Skeletal muscle tissue (tissue), 4 donors: Measurements from ENCODE around the gene IGF2BP1. TPM values are rescaled to one million over a fixed set of nuclear protein-coding genes. Genes with fewer than 3 reads are reported as not detected.
"Not testable (repeated sequence)": the region's sequence is repeated elsewhere in the genome, so short reads cannot be mapped to it uniquely, and the experiment has no call there.

ENCODE experiments used
- H3K27ac ChIP-seq: one replicate; pipeline ENCODE4 v1.7.0; 2013; ENCODE audit warnings: mild to moderate bottlenecking, low read depth, low read length, inconsistent platforms
- H3K27me3 ChIP-seq, 3 donors: one replicate each; pipeline ENCODE4 v1.7.0; 2013; ENCODE audit warnings: low read length in 3 of 3; ENCODE audit not compliant: control insufficient read depth in 3 of 3, insufficient read depth in 3 of 3
- H3K36me3 ChIP-seq, 3 donors: one replicate each; pipeline ENCODE4 v1.7.0; 2013; ENCODE audit warnings: low read length in 3 of 3; ENCODE audit not compliant: control insufficient read depth in 3 of 3, insufficient read depth in 3 of 3
- H3K4me1 ChIP-seq, 3 donors: one replicate each; pipeline ENCODE4 v1.7.0; 2013; ENCODE audit warnings: low read length in 3 of 3, mild to moderate bottlenecking in 3 of 3; ENCODE audit not compliant: control insufficient read depth in 3 of 3, insufficient read depth in 3 of 3
- H3K4me3 ChIP-seq, 3 donors: one replicate each; pipeline ENCODE4 v1.7.0; 2013; ENCODE audit warnings: low read length in 3 of 3
- H3K9ac ChIP-seq, 3 donors: one replicate each; pipeline ENCODE4 v1.7.0; 2013; ENCODE audit warnings: low read length in 3 of 3, mild to moderate bottlenecking in 3 of 3, moderate library complexity in 2 of 3, low read depth in 1 of 3
- H3K9me3 ChIP-seq, 3 donors: one replicate each; pipeline ENCODE4 v1.7.0; 2013; ENCODE audit warnings: low read length in 3 of 3; ENCODE audit not compliant: control insufficient read depth in 3 of 3
- total RNA-seq: library from RNA; depleted of rRNA; stranded (reverse); fragments of >200 nt; gene quantifications from one replicate; pipeline ENCODE4 v1.2.3, GENCODE V29; 2014
- donor health status: Osteomylitis.

Gene IGF2BP1
- total RNA-seq, 1 donor from 2014 or later: 4.7 TPM

- Histone ChIP-seq H3K9ac (no peak overlapping the region), H3K4me1 (no peaks in the 10 kb centered on the region), H3K27ac (no peak overlapping the region), H3K27me3 (peaks cover 72 to 82% (median 76%) of the 10 kb centered on the region in 3 donors), H3K9me3 (no peaks in the 10 kb centered on the region), H3K36me3 (no peaks in the 10 kb centered on the region), H3K4me3 (no peak overlapping the region)
Measured at GRCh38 chr17:49003557-49004511, 6.6 kb downstream of the IGF2BP1 start.

- H3K4me1 ChIP-seq: no peaks in the 10 kb centered on the region
- H3K4me3 ChIP-seq: no peak overlapping the region
- no peak overlapping the region for H3K27ac ChIP-seq
- peaks cover 60 to 69% (median 63%) of the 10 kb centered on the region in 3 donors for H3K27me3 ChIP-seq
- H3K9ac ChIP-seq: no peak overlapping the region
- no peaks in the 10 kb centered on the region for H3K36me3 ChIP-seq
- H3K9me3 ChIP-seq: no peaks in the 10 kb centered on the region
Measured at GRCh38 chr17:49005140-49005539, 8.0 kb downstream of the IGF2BP1 start.

GRCh38 chr17:49008908-49009307, 11.7 kb downstream of the IGF2BP1 start:
- not testable (repeated sequence) for H3K36me3 ChIP-seq
- peaks cover 62 to 70% (median 66%) of the 10 kb centered on the region in 3 donors for H3K27me3 ChIP-seq

GRCh38 chr17:49012769-49013255, 15.6 kb downstream of the IGF2BP1 start:
- Histone ChIP-seq H3K27me3 (peaks cover 56 to 63% (median 61%) of the 10 kb centered on the region in 3 donors), H3K36me3 (no peaks in the 10 kb centered on the region), H3K9me3 (no peaks in the 10 kb centered on the region), H3K27ac (no peak overlapping the region), H3K9ac (no peak overlapping the region), H3K4me3 (no peak overlapping the region), H3K4me1 (peaks cover 0 to 3% (median 0%) of the 10 kb centered on the region in 3 donors)

More at GRCh38 chr17:49008908-49009307, 11.7 kb downstream of the IGF2BP1 start:
- H3K4me1 ChIP-seq, H3K9me3 ChIP-seq, H3K4me3 ChIP-seq, H3K27ac ChIP-seq, H3K9ac ChIP-seq: not testable (repeated sequence)

- Histone ChIP-seq H3K4me1 (peaks cover 0 to 3% (median 0%) of the 10 kb centered on the region in 3 donors), H3K36me3 (no peaks in the 10 kb centered on the region), H3K9ac (no peak overlapping the region), H3K27ac (no peak overlapping the region), H3K9me3 (no peaks in the 10 kb centered on the region), H3K4me3 (no peak overlapping the region), H3K27me3 (peaks cover 60 to 66% (median 61%) of the 10 kb centered on the region in 3 donors)
Measured at GRCh38 chr17:49013311-49014213, 16.4 kb downstream of the IGF2BP1 start.

- Histone ChIP-seq H3K4me1 (peaks cover 0 to 3% (median 0%) of the 10 kb centered on the region in 3 donors), H3K27me3 (peaks cover 60 to 72% (median 67%) of the 10 kb centered on the region in 3 donors), H3K9me3 (no peaks in the 10 kb centered on the region), H3K27ac (no peak overlapping the region), H3K9ac (no peak overlapping the region), H3K36me3 (no peaks in the 10 kb centered on the region), H3K4me3 (no peak overlapping the region)
Measured at GRCh38 chr17:49015179-49015923, 18.2 kb downstream of the IGF2BP1 start.

- H3K27me3 ChIP-seq: peaks cover 53 to 70% (median 60%) of the 10 kb centered on the region in 3 donors
- H3K27ac ChIP-seq: no peak overlapping the region
- no peak overlapping the region for H3K4me3 ChIP-seq
- peaks cover 0 to 3% (median 0%) of the 10 kb centered on the region in 3 donors for H3K4me1 ChIP-seq
- no peaks in the 10 kb centered on the region for H3K9me3 ChIP-seq
- no peaks in the 10 kb centered on the region for H3K36me3 ChIP-seq
- H3K9ac ChIP-seq: no peak overlapping the region
Measured at GRCh38 chr17:49015924-49016774, 19.0 kb downstream of the IGF2BP1 start.

GRCh38 chr17:49016775-49017463, 19.7 kb downstream of the IGF2BP1 start:
- Histone ChIP-seq H3K27me3 (peaks cover 50 to 62% (median 55%) of the 10 kb centered on the region in 3 donors), H3K36me3 (no peaks in the 10 kb centered on the region), H3K27ac (no peak overlapping the region), H3K4me3 (no peak overlapping the region), H3K9ac (no peak overlapping the region), H3K4me1 (peaks cover 0 to 3% (median 0%) of the 10 kb centered on the region in 3 donors), H3K9me3 (no peaks in the 10 kb centered on the region)
